GM12878 (cell line): ENCODE measurements around the gene TIAM1. TPM values are rescaled to one million over a fixed set of nuclear protein-coding genes. Genes with fewer than 3 reads are reported as not detected.

Source experiments
- ATAC-seq: fragments of 200-7000 bp; cut with Tn5 transposase; 3 replicates; pipeline ENCODE4 v1.9.1; 2020; ENCODE audit warnings: mild to moderate bottlenecking, moderate library complexity
- BruUV-seq: library from RNA; stranded (reverse); fragments of 400-500 nt; replicated peaks from 2 replicates; lab custom pipeline; 2021; lab: Mats Ljungman, UMichigan
- CTCF ChIA-PET: fragments of 300-600 bp; sonication (Branson Sonifier 250); formaldehyde crosslinking; extraction: SDS; loops from one replicate; lab custom pipeline; 2021; ENCODE audit warnings: inconsistent platforms; lab: Yijun Ruan, JAX
- POLR2A ChIA-PET: fragments of 350-600 bp; formaldehyde crosslinking; extraction: SDS; loops from one replicate; lab custom pipeline; 2021; ENCODE audit warnings: inconsistent platforms; lab: Charles Lee
- RAD21 ChIA-PET: fragments of 300-600 bp; sonication (Branson Sonifier 250); formaldehyde crosslinking; loops from one replicate; lab custom pipeline; 2023; ENCODE audit warnings: antibody characterized with exemption; ENCODE audit not compliant: unreplicated experiment; lab: Charles Lee
- SMC1A ChIA-PET: fragments of 300-600 bp; sonication (Branson Sonifier 250); formaldehyde crosslinking; loops from one replicate; lab custom pipeline; 2023; ENCODE audit not compliant: unreplicated experiment, uncharacterized antibody; lab: Charles Lee
- DNase-seq: peaks from one replicate; pipeline ENCODE4 v3.0.0-alpha.2; 2011; ENCODE audit warnings: low read depth, low spot score
- FAIRE-seq: peaks from 3 replicates; lab custom pipeline; 2011; peaks lifted over from hg19 to GRCh38; lab: Jason Lieb, UNC
- H2AFZ ChIP-seq: 2 replicates; pipeline ENCODE4 v1.6.0; 2011; ENCODE audit warnings: low read depth, low read length, control low read depth; ENCODE audit not compliant: control insufficient read depth
- H3K27ac ChIP-seq: 2 replicates; pipeline ENCODE4 v1.5.1; 2011; ENCODE audit warnings: control low read depth; ENCODE audit not compliant: control insufficient read depth, insufficient read depth
- H3K27me3 ChIP-seq, 2 experiments: replicated peaks in 1 of 2; 2 replicates each; pipeline versions ENCODE4 v1.6.0 to v1.6.1; 2011; ENCODE audit warnings: low read length in 1 of 2; ENCODE audit not compliant: control insufficient read depth in 2 of 2, insufficient read depth in 2 of 2
- H3K36me3 ChIP-seq, 2 experiments: 2 replicates each; pipeline ENCODE4 v1.5.1; 2011; ENCODE audit warnings: low read length in 1 of 2; ENCODE audit not compliant: control insufficient read depth in 2 of 2, insufficient read depth in 2 of 2
- H3K4me1 ChIP-seq: 2 replicates; pipeline ENCODE4 v1.6.1; 2011; ENCODE audit warnings: mild to moderate bottlenecking, low read length, moderate library complexity, mixed read lengths; ENCODE audit not compliant: control insufficient read depth, insufficient read depth
- H3K4me2 ChIP-seq: 2 replicates; pipeline ENCODE4 v1.6.0; 2011; ENCODE audit warnings: control low read depth; ENCODE audit not compliant: control insufficient read depth, insufficient read depth
- H3K4me3 ChIP-seq: fragments of 200-600 bp; sonication (generic); 2 replicates; pipeline ENCODE4 v1.5.1; 2016
- H3K79me2 ChIP-seq: 2 replicates; pipeline ENCODE4 v1.6.0; 2011; ENCODE audit warnings: low read length; ENCODE audit not compliant: control insufficient read depth, insufficient read depth
- H3K9ac ChIP-seq: 2 replicates; pipeline ENCODE4 v1.8.0; 2011; ENCODE audit warnings: low read length, control low read depth, mixed read lengths; ENCODE audit not compliant: control insufficient read depth, insufficient read depth
- H3K9me3 ChIP-seq: replicated peaks from 3 replicates; pipeline ENCODE4 v1.5.1; 2011; ENCODE audit warnings: mild to moderate bottlenecking, low read length; ENCODE audit not compliant: control insufficient read depth, insufficient read depth
- H4K20me1 ChIP-seq: 2 replicates; pipeline ENCODE4 v1.6.0; 2011; ENCODE audit not compliant: control insufficient read depth, insufficient read depth
- CBFB ChIP-seq: IDR thresholded peaks from 2 replicates; pipeline ENCODE4 v1.6.1; 2016; ENCODE audit warnings: antibody characterized with exemption, low read depth
- FOS ChIP-seq: IDR thresholded peaks from 3 replicates; pipeline ENCODE4 v1.6.1; 2011; ENCODE audit warnings: borderline replicate concordance; ENCODE audit not compliant: insufficient read length; ENCODE audit errors: extremely low read depth
- NFXL1 ChIP-seq: fragments of 450-650 bp; IDR thresholded peaks from 2 replicates; pipeline ENCODE4 v1.6.1; 2017; ENCODE audit warnings: antibody characterized with exemption, mild to moderate bottlenecking, borderline replicate concordance
- SP1 ChIP-seq: IDR thresholded peaks from one replicate; pipeline ENCODE4 v1.6.1; 2011; ENCODE audit warnings: low read depth, low read length
- WGBS: methylation state at CpG from one replicate; pipeline ENCODE4 v1.1.6; 2016; ENCODE audit warnings: low lambda C conversion rate; ENCODE audit not compliant: insufficient replicate concordance, insufficient coverage; ENCODE audit errors: missing lambda C conversion rate; 5-methylcytosine and 5-hydroxymethylcytosine counted together
- in situ Hi-C: fragments of 300-500 bp; cut with MboI; formaldehyde crosslinking; loops from 9 replicates; pipeline ENCODE4 v1.14.3; 2018; ENCODE audit warnings: mixed read lengths
- intact Hi-C: fragments of 100-400 bp; cut with micrococcal nuclease; formaldehyde crosslinking; loops from one replicate; pipeline ENCODE4 v1.14.2; 2022; ENCODE audit not compliant: unreplicated experiment
- polyA plus RNA-seq, 11 experiments: library from polyadenylated mRNA; depleted of rRNA in 4 of 11; unstranded in 6 of 11; stranded (reverse) in 5 of 11; fragments of >200 nt; fragmentation: Nextera tagmentation in 4 of 11; fragmentation: Illumina TruSeq in 1 of 11; extraction: Ambion mirVana in 4 of 11; extraction: Trizol in 1 of 11; gene quantifications; 1 replicate in 1 of 11; 2 replicates in 10 of 11; pipeline versions ENCODE4 v1.2.1 to v1.2.3, GENCODE V29; 2011 to 2016; ENCODE audit warnings: inconsistent platforms in 2 of 11, missing spikeins in 2 of 11, low read depth in 1 of 11
- total RNA-seq, 4 experiments: library from RNA; depleted of rRNA in 3 of 4; stranded (reverse); fragments of >200 nt in 3 of 4; fragmentation: Illumina TruSeq in 1 of 4; extraction: Trizol in 1 of 4; gene quantifications; 2 replicates each; pipeline versions ENCODE4 v1.2.1 to v1.2.3, GENCODE V29; 2013 to 2021
- TF ChIP-seq, protein P1 (sequence below): fragments of 450-650 bp; conservative IDR thresholded peaks from 2 replicates; pipeline ENCODE4 v1.6.1; 2017; ENCODE audit warnings: mild to moderate bottlenecking, moderate library complexity
- TF ChIP-seq, protein P2 (sequence below): IDR thresholded peaks from 2 replicates; pipeline ENCODE4 v1.6.1; 2012; ENCODE audit warnings: improper control_type of control experiment, low read depth, low read length; ENCODE audit not compliant: insufficient replicate concordance

TIAM1 gene
- total and polyA plus RNA-seq, 10 of the 15 experiments (the other 5 are each of a cell fraction or from before 2014, with no cell fraction given), result 0.31 to 35.9 (median 0.78) TPM

DNA sequence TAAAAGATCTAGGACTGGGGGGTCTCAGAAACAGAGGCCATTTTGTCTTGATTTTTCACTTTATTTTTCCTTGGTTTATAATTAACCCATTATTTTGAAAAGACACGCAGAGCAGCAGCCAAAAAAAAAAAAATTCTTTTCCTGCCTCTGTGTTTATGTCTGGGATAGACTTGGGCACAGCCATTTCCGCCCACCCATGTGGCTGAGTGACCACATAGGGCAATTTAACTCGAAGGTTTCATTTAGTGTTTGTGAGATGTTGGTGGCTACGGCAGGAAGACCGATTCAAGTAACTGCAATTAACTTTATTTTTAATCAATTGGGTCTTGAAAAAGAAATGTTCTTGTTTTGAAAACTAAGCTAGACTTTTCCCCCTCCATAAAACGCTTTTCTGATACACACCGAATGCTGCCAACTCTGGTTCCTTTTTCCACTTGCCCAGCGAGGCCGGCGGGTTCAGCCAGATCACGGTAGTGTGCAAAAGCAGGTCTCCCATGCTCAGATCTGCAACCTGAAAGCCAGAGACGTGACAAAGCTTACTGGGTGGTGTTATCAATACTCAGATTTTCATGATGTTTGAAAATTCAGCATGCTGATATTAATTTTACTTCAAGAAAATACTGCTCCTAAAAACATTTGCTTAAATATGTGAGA lies 208.4 kb downstream of the TIAM1 start:
- RAD21 ChIA-PET, result no interaction called here
- no peaks in the 10 kb centered on the region for H3K36me3 ChIP-seq
- intact Hi-C loops, result no loop called here
- WGBS, result 71% methylated on average over 12 of the region's 12 CpGs
- no peak for TF ChIP-seq NFXL1
- no peak for TF ChIP-seq CBFB
- TF ChIP-seq, protein P1, sequence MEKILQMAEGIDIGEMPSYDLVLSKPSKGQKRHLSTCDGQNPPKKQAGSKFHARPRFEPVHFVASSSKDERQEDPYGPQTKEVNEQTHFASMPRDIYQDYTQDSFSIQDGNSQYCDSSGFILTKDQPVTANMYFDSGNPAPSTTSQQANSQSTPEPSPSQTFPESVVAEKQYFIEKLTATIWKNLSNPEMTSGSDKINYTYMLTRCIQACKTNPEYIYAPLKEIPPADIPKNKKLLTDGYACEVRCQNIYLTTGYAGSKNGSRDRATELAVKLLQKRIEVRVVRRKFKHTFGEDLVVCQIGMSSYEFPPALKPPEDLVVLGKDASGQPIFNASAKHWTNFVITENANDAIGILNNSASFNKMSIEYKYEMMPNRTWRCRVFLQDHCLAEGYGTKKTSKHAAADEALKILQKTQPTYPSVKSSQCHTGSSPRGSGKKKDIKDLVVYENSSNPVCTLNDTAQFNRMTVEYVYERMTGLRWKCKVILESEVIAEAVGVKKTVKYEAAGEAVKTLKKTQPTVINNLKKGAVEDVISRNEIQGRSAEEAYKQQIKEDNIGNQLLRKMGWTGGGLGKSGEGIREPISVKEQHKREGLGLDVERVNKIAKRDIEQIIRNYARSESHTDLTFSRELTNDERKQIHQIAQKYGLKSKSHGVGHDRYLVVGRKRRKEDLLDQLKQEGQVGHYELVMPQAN, result no peak
- no peak for TF ChIP-seq SP1
- no peak for TF ChIP-seq FOS
- TF ChIP-seq, protein P2, sequence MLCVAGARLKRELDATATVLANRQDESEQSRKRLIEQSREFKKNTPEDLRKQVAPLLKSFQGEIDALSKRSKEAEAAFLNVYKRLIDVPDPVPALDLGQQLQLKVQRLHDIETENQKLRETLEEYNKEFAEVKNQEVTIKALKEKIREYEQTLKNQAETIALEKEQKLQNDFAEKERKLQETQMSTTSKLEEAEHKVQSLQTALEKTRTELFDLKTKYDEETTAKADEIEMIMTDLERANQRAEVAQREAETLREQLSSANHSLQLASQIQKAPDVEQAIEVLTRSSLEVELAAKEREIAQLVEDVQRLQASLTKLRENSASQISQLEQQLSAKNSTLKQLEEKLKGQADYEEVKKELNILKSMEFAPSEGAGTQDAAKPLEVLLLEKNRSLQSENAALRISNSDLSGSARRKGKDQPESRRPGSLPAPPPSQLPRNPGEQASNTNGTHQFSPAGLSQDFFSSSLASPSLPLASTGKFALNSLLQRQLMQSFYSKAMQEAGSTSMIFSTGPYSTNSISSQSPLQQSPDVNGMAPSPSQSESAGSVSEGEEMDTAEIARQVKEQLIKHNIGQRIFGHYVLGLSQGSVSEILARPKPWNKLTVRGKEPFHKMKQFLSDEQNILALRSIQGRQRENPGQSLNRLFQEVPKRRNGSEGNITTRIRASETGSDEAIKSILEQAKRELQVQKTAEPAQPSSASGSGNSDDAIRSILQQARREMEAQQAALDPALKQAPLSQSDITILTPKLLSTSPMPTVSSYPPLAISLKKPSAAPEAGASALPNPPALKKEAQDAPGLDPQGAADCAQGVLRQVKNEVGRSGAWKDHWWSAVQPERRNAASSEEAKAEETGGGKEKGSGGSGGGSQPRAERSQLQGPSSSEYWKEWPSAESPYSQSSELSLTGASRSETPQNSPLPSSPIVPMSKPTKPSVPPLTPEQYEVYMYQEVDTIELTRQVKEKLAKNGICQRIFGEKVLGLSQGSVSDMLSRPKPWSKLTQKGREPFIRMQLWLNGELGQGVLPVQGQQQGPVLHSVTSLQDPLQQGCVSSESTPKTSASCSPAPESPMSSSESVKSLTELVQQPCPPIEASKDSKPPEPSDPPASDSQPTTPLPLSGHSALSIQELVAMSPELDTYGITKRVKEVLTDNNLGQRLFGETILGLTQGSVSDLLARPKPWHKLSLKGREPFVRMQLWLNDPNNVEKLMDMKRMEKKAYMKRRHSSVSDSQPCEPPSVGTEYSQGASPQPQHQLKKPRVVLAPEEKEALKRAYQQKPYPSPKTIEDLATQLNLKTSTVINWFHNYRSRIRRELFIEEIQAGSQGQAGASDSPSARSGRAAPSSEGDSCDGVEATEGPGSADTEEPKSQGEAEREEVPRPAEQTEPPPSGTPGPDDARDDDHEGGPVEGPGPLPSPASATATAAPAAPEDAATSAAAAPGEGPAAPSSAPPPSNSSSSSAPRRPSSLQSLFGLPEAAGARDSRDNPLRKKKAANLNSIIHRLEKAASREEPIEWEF, result no peak
- H2AFZ ChIP-seq, result no peak overlapping the region
- in situ Hi-C loops, result no loop called here
- no peaks in the 10 kb centered on the region; the same call in 2 of the 3 replicates for H3K9me3 ChIP-seq
- no peak overlapping the region for H3K27ac ChIP-seq
- peaks cover 15% of the 10 kb centered on the region for H3K4me1 ChIP-seq
- SMC1A ChIA-PET, result interaction anchor here (0.8 to 2.1 kb wide), 5 partner anchors 24 to 469 kb away, joined by 3 to 7 read pairs (median 5); no protein-coding TSS in a partner anchor
- H3K27me3 ChIP-seq, result no peaks in the 10 kb centered on the region
- H3K4me2 ChIP-seq, result no peak overlapping the region
- no peak overlapping the region for H3K4me3 ChIP-seq
- no peak overlapping the region for H3K9ac ChIP-seq
- H4K20me1 ChIP-seq, result no peaks in the 10 kb centered on the region
- H3K79me2 ChIP-seq, result no peaks in the 10 kb centered on the region
- FAIRE-seq (no peak), DNase-seq (no peak), ATAC-seq (no peak)
- CTCF ChIA-PET, result interaction anchor here (1.6 to 1.8 kb wide), 2 partner anchors 36 to 45 kb away, joined by 6 to 7 read pairs; no protein-coding TSS in a partner anchor
- no TSS peak for BruUV-seq
- POLR2A ChIA-PET, result no interaction called here
